ENCODE results near the gene MFSD2A.

DNA sequence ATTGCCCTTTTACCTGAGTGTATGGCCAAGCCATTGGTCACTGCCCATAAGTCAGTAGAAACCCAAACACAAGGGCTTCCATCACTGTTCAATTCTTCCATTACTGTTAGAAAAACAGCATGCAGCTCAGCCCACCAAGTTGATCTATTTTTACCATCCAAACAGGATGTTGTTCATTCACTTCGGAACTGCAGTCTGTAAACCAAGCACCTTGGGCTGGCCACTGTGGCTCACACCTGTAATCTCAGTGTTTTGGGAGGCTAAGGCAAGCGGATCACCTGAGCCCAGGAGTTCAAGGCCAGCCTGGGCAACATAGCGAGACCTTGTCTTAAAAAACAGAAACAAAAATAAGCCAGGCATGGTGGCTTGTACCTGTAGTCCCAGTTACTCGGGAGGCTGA is 8.7 kb upstream of the MFSD2A start:
- TF ChIP-seq, protein P1, sequence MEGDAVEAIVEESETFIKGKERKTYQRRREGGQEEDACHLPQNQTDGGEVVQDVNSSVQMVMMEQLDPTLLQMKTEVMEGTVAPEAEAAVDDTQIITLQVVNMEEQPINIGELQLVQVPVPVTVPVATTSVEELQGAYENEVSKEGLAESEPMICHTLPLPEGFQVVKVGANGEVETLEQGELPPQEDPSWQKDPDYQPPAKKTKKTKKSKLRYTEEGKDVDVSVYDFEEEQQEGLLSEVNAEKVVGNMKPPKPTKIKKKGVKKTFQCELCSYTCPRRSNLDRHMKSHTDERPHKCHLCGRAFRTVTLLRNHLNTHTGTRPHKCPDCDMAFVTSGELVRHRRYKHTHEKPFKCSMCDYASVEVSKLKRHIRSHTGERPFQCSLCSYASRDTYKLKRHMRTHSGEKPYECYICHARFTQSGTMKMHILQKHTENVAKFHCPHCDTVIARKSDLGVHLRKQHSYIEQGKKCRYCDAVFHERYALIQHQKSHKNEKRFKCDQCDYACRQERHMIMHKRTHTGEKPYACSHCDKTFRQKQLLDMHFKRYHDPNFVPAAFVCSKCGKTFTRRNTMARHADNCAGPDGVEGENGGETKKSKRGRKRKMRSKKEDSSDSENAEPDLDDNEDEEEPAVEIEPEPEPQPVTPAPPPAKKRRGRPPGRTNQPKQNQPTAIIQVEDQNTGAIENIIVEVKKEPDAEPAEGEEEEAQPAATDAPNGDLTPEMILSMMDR (IDR thresholded peaks at IDR 0.05): no peak
- no peak for TF ChIP-seq EZH2phosphoT487 (IDR thresholded peaks at IDR 0.05)
- TF ChIP-seq EZH2 (IDR thresholded peaks at IDR 0.05): no peak
